DND-41 (cell line): ENCODE measurements around the gene KCTD4.

Source experiments
- CTCF ChIP-seq: IDR thresholded peaks from 2 replicates; pipeline ENCODE4 v1.5.1; 2012; ENCODE audit warnings: borderline replicate concordance, low read length, moderate library complexity, mild to moderate bottlenecking; ENCODE audit not compliant: poor library complexity, severe bottlenecking; ENCODE audit errors: extremely low read depth
- EZH2 ChIP-seq: IDR thresholded peaks from 3 replicates; pipeline ENCODE4 v1.6.1; 2012; ENCODE audit warnings: borderline replicate concordance, low read depth, mild to moderate bottlenecking, moderate library complexity, low read length, inconsistent platforms; ENCODE audit not compliant: severe bottlenecking

GRCh38 chr13:45231722-45232121, 30.9 kb upstream of the KCTD4 start:
- TF ChIP-seq CTCF, result no peak
- no peak for TF ChIP-seq EZH2
